T follicular helper cell (primary cell): Measurements from ENCODE around the gene ZCCHC4.

ENCODE experiments used
- DNase-seq: peaks from one replicate; pipeline ENCODE4 v3.0.0-alpha.2; 2020; ENCODE audit warnings: low read depth
- total RNA-seq, 2 experiments: gene quantifications; one replicate each; lab custom pipeline; 2026; lab: John Stamatoyannopoulos, UW

ZCCHC4 gene, protein sequence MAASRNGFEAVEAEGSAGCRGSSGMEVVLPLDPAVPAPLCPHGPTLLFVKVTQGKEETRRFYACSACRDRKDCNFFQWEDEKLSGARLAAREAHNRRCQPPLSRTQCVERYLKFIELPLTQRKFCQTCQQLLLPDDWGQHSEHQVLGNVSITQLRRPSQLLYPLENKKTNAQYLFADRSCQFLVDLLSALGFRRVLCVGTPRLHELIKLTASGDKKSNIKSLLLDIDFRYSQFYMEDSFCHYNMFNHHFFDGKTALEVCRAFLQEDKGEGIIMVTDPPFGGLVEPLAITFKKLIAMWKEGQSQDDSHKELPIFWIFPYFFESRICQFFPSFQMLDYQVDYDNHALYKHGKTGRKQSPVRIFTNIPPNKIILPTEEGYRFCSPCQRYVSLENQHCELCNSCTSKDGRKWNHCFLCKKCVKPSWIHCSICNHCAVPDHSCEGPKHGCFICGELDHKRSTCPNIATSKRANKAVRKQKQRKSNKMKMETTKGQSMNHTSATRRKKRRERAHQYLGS
- 20.1 to 28.0 reads per million in 2 experiments for total RNA-seq

DNA sequence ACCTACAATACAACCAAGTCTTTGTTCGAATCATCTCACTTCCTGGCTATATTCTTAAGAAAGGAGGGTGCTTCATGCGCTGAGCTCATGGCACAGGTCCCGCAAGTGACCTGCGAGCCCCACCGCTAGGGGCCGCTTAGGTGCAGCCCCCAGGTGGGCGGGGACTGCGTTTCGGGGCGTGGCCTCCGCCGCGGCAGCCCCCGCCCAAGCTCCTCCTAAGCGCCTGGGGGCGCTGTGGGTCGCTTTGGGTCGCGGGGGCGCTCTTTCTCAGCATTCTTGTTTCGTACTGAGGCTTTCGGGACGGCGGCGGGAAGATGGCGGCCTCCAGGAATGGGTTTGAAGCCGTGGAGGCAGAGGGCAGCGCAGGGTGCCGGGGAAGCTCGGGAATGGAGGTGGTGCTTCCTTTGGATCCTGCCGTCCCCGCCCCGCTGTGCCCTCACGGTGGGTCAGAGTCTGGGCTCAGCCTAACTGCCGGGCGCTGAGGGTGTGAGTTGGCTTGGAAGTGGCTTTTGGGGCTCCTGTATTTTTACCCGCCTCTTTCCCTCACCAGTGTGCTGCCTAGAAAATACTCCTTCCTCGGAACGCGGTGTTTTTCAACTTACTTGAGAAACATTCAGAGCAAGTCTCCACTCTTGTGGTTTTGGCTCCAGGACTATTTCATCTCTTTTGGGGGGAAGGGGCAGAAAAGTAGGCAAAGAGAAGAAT is at the start of gene ZCCHC4:
Gene ZCCHC4, plus strand, starts transcription at position 279 of the 705 bp plus-strand sequence. Its CDS starts 36 bp downstream, at position 315.
- DNase-seq: peak; percentile 85

DNA sequence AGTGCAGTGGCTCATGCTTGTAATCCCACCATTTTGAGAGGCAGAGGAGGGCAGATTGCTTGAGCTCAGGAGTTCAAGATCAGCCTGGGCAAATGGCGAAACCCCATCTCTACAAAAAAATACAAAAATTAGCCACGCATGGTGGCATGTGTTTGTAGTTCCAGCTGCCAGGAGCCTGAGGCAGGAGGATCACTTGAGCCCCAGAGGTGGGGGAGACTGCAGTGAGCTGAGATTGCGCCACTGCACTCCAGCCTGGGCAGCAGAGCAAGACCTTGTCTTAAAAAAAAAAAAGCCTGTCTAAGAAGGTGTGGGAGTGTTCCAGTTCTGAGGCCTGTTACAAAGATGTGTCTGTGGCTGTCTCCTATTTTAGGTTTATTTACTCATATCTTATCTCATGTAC is 40.7 kb upstream of the ZCCHC4 start:
- DNase-seq: no peak

DNA sequence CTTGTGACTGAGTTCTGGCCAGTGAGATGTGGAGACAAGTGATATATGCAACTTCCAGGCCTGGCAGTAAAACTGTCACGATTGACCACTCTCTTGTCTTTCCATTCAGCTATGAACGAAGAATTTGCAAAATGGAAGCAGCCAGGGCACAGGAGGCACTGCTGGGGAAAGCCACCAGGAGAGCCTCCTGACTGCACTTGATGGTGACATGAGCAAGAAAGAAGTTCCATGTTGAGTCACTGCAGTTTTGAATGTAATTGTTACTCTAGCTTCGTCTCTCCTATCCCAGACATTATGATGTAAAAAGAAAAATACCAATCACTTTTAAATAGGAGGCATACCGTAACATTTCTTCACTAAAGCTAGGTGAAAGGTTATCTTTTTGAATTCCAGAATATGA is 32.4 kb upstream of the ZCCHC4 start:
- no peak for DNase-seq

DNA sequence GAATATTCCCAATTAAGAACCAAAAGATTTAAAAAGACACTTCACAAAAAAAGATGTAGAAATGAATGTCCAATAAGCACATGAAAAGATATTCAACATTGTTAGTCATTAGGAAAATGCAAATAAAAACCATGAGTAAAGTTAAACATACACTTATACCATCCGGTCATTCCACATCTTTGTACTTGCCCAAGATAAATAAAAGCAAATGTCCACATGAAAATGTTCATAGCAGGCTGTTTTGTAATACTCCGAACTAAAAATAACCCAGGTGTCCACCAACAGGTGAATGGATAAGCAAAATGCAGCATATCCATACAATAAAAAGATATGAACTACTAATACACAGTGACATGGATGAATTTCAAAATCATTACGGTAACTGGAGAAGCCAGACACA is 28.6 kb upstream of the ZCCHC4 start:
- DNase-seq: no peak

DNA sequence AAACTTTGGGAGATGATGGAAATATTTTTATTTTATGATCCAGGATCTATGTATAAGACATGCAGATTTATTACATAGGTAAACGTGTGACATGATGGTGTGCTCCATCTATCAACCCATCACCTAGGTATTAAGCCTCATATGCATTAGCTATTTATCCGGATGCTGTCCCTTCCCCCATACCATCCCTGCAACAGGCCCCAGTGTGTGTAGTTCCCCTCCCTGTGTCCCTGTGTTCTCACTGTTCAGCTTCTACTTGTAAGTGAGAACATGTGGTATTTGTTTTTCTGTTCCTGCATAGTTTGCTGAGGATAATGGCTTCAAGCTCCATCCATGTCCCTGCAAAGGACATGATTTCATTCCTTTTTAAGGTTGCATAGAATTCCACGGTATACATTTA is 28.1 kb upstream of the ZCCHC4 start:
- DNase-seq: no peak

DNA sequence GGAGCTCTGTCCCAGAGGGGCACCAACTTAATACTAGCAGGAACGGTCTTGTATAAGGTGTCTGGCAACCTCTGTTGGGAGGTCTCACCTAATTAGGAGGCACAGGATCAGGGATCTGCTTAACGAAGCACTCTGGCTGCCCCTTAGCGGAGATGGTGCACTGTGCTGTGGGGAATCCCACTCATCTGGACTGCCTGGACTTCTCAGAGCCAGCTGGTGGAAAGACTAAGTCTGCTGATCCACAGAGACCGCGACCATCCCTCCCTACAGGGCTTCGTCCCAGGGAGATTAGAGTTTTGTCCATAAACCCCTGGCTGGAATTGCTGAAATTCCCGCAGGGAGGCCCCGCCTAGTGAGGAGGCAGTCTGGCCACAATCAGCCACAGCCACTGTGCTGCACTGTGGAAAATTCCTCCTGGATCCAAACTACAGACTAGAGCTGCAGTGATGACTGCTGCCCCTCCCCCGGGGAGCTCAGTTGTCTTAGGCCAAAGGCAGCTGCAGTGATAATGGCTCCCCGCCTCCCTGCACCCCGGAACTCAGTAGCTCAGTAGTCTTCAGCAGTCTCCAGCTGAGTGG is 22.0 kb upstream of the ZCCHC4 start:
- DNase-seq: no peak

DNA sequence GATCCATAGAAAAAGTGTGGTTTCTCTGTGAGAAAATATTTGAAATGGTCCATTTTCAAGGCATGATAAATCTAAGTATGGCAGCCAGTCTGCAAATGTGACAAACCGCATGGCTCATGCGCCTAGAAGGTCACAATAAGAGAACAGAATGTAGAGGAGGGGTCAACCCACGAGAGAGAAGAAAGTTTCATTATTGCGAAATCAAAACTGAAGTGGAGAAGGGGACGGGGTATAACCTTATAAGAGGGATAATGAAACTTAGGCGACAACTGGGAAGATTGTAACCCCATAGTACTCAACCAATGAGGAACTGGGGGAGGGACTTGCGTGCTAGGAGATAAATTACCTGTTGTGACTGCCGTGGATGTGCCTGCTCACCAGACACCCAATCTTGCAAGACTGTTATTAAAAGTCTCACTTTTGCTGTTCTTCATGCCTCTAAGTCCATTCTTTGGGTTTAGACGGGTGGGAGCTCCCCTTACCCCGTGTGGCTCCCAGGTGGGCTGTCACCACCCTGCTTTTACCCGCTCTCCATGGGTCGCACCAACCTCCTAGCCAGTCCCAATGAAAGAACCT is 21.3 kb upstream of the ZCCHC4 start:
- DNase-seq: no peak

DNA sequence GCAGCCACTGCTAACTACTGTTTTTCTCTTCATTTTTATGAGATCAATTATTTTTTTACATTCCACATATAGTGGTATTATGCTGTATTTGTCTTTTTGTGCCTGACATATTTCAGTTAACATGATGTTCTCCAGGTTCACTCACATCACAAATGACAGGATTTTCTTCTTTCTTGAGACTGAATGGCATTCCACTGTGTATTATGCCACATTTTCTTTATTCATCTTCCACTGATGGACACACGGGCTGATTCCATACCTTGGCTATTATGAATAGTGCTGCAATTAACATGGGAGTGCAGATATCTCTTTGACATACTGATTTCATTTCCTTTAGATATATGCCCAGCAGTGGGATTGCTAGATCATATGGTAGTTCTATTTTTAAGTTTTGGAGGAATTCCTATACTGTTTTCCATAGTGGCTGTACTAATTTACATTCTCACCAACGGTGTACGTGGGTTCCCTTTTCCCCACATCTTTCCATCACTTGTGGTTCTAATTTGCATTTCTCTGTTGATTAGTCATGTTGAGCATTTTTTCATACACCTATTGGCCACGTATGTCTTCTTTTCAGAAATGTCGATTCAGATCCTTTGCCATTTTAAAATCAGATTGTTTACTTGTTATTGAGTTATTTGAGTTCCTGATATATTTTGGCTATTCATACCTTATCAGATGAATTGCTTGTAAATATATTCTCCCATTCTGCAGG is 14.9 kb upstream of the ZCCHC4 start:
- no peak for DNase-seq

DNA sequence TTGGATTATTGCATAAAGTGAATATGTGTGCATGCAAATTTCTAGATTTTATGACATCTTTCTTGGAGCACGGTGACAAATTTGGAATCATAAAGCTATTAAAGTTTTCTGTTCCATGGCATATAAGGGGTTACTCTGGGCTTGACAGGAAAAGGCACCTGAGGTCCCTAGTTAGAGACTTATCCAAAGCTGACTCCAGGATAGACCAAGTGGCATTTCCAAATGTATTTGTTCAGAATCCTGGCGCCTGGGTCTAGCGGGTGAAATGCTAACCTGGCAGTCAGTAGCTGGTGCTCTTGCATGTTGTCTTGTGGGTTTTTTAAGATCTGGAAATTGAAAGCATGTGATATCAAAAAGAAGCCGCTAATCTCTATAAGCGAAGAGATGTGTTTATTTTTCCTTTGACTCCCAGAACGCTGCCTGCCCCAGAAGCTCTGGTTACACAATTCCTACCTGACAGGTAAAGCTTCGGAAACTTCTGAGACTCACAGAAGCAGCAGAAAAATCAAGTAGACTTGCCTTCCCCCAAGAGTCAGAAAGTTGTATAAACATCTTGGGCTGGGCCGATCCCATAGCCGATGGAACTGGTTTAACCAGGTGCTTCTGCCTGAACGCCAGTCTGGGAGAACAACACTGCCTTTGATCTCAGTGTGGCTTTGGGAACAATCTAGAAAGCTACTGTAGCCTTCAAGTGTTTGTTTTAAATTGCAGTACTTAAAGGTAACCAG is 12.9 kb upstream of the ZCCHC4 start:
- no peak for DNase-seq

DNA sequence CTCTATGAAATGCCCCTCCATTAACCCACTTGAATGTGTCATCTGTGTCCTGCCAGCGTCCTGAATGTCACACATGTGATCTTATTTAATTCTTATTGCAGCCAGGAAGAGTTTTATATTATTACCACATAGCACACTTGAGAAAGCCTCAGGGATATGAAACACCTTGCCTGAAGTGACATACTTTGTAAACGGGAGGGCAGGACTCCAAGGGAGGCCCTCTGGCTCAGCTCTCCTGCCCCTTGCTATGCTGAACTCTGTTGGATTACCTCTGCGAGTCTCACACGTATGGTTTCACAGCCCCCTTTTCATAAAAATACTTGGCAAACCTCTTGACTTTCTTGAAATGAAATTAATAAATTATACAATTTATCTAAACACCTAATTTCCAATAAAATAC is 11.1 kb upstream of the ZCCHC4 start:
- DNase-seq: no peak

DNA sequence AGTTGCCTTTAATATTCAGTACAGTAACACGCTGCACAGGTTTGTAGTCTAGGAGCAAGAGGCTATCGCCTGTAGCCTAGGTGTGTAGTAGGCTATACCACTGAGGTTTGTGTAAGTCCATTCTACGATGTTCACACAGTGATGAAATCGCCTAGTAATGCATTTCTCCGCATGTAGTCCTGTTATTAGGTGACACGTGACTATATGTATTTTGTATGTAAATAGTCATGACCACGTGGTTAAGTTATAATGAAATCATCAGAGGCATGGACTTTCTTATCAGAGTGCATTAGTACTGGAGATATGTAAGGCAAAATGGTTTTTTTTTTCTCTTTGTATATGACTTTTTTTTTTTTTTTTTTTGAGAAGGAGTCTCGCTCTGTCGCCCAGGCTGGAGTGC is 9.9 kb upstream of the ZCCHC4 start:
- no peak for DNase-seq

DNA sequence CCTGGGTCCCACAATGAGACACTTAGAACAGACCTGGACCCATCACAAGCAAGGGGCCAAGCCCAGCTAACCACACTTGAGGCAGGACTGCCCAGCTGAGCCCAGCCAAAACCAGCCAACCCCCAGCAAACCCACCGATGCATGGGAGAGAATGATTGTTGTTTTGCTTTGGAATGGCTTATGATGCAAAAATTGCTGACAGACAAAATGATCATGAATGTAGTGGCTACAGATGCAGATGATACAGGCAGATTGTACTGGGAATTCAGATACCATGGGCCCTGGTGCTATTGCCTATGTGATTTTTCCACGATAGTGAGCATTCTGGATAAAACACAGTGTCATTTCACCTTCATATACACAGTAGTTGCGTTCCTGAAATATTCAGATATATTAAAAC is 9.0 kb upstream of the ZCCHC4 start:
- no peak for DNase-seq

DNA sequence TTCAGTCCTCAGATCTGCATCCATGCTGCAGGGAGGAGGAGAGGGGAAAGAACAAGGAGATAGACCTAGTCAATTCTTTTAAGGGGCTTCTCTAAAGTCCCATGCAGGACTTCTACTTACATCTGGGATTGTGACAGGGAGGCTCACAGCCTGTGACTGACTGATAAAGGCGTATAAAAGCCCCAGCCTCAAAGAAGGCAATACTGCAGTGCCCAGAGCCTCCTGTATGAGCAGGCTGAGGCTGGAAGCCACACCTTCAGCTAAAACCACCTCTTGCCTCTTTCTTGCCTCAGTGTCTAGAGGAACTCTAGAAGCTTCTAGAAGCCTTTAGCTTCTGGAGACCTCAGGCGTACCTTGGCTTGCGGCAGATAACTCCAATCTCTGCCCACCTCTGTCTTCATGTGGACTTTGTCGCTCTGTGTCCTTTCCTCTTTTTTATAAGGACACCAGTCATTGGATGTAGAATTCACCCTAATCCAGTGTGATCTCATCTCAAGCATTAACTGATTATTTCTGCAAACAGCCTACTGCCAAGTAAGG is 6.0 kb upstream of the ZCCHC4 start:
- no peak for DNase-seq

DNA sequence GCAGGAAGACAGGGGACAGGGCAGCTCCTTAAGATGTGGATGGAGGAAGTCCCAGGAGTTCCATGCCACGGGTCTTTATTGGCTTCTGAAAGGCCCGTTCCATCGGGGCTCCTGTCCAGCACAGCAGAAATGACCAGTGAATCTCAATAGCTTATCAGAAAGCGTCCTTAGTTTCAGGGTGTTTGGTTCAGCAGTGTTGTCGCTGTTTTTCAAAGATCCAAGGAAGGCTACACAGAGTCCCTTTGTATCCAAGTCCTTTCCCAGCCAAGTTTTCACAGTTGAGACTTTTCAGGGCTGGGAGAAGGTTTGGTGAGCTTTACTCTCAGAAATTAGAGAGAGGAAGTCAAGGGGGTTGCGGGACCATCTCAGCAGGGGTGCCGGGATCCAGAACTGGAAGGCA is 5.0 kb upstream of the ZCCHC4 start:
- no peak for DNase-seq

DNA sequence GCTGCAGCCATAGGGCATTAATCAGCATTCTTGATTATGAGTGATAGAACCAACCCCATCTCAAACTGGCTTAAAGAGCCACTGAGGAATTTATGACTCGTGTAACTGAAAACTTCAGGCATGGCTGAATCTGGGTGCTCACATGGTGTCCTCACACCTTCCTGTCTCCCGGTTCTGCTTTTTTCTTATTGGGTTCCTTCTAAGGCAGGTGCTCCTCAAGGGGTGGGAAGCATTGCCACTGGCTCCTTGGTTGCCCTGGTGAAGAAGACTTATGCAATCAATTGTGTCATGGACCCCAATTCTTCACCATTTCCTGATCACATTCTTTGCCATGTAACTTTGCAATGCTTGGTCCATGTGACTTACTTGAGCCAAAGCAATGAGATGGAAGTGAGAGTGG is 4.3 kb upstream of the ZCCHC4 start:
- DNase-seq: no peak

DNA sequence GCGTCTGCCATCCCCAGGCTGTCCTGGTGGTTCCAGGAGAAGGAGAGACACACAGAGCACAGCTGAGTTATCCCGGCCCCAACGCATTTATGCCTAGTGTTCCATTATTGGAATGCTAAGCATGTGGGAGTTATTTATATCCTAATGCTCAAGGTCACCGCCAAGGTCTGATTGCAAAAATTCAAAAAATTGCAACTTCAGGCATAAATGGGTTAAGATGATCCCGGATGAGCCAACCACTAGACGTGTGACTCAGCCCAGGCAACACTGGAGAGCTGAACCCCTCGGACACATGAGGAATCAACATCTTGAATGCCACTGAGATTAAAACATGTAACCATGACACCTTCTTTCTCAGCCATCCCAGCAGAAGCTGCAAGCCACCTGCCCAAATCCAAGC is 3.8 kb upstream of the ZCCHC4 start:
- DNase-seq: no peak

DNA sequence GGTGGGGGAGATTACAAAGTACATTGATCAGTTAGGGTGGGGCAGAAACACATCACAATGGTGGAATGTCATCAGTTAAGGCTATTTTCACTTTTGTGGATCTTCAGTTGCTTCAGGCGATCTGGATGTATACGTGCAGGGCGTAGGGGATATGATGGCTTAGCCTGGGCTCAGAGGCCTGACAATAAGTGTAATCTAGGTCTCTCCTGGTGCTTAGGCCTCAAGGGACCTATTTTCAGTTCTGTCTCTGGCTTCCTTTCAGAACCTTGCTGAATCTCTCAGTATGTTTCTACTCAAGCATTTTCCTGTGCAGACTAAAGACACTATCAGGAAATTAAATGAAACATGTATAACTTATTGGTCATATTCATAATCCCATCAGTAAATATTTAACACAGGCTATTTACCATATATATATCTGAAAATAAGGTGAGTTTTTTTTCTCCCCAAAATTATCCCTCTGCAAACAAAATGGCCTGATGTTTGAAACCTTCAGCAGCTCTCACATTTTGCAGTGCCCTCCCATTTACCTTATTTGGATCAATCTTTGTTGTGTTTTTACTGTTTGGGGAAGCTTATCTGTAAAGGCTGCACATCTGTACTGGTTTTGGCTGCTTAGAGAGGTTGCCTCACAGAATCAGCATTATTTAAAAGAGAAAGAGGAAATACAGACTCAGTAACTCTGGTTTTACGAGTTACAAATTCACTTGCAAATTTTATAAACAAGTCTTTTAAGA is 2.3 kb upstream of the ZCCHC4 start:
- DNase-seq: no peak

DNA sequence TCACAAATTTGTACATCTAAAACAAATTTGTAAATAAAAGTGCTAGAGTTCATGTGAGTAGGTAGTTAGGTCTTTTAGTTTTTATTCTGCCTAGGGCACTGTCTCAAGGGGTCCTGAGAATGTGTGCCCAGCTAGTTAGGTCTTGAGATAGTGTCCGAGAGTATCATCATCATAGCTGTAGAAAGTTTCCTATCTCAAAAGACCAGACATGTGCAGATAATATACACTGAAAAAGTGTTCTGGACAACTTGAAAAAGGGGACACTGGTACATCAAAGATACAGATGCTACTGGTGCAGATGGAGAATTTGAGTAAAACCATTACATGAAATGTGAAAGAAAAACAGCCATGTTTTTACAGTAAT is 1.8 kb upstream of the ZCCHC4 start:
- DNase-seq: no peak

DNA sequence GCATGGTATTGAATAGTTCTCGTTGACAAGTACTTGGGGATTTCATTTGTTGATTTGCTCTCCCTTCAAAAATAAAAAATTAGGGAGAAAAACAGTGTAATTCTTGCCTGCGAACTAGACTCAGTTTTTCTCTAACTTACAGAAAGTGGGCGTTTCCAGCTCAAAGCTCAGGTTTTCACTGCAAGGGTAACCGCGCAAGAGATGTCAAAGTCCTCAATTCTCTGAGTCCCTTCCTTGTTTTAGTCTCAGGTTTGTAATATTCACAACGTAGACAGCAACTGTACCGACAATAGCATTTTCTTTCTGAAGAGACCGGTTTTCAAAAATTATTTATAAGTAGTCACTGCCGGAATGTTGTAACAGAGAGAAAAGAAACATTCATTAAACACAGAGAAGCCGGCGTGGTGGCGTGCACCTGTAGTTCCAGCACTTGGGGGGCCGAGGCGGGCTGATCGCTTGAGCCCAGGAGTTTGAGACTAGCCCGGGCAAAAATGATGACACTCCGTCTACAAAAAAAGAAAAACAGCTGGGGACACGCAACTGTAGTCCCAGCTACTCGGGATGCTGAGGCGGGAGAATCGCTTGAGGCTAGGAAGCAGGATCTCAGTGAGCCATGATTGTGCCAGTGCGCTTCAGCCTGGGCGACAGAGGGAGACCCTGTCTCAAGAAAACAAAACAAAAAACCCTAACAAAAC is 774 bp downstream of the ZCCHC4 start:
- DNase-seq: no peak

DNA sequence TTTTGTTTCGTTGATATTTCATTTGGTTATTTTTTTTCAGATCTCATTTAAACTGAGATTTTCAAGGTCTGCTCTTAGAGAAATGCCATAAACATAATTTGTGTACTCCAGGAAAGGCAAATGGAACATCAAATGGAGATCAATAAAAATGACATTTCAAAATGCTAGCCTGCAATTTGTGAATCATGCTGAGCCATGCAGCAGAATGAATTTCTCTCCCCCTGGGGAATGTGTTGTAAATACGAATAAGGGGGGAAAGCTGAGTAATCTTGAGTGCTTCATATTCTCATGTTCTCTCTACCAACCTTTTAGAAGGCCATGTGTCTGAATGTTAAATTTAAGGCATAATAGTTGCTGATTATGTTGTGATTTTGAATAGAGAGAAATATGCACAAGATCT is 7.8 kb downstream of the ZCCHC4 start:
- no peak for DNase-seq
